ENCODE measurements around the gene SHQ1.
"Not testable (repeated sequence)": the region's sequence is repeated elsewhere in the genome, so short reads cannot be mapped to it uniquely, and the experiment has no call there.

The SHQ1 gene

DNA sequence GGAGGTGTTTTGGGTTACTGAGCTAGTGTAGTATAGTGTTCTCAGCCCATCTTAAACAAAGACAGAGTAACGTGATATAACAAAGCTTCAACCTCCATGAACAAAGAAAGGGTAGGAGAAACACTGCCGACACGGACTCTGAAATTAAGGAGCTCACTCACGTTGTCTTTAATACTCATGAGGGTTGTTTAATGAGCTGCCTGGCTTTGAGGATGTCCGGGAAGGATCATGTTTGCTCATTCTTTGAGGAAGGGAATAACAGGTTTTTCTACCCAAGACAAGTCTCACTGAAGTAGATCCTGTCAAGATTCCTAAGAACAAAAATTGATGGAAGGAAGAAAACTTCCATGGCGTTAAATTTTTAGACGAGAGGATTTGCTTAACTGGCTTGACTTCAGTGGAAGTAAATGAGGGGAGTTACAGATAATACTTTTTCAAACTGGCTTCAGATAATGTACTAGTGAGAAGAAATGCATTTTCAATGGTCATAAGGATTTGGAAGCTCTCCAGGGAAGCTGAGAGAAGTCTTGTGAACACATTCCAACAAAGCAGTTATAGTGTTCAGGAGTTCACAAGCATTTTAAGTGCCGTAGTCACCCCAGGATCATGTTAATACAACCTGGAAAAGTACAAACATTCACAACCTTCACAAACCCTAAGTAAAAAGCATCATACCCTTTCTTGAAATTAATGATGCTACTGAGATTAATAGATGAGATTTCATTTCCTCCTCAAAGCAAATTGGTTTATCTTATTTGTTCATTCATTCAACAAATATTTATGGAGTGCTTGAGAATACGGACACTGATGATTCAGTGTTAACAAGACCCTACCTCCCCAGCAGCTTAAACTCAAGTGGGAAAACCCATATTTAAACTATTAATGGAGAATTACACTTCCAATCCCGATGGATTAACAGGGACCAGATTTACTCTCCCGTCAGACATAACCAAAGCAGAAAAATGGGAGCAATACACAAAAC is 101.5 kb downstream of the SHQ1 start:
- no peak for DNase-seq

- DNase-seq: peak; percentile 72
These were observed 102.9 kb downstream of the SHQ1 start for GRCh38 chr3:72745146-72745999.

GRCh38 chr3:72744330-72744729 is 103.9 kb downstream of the SHQ1 start:
- DNase-seq: no peak

DNA sequence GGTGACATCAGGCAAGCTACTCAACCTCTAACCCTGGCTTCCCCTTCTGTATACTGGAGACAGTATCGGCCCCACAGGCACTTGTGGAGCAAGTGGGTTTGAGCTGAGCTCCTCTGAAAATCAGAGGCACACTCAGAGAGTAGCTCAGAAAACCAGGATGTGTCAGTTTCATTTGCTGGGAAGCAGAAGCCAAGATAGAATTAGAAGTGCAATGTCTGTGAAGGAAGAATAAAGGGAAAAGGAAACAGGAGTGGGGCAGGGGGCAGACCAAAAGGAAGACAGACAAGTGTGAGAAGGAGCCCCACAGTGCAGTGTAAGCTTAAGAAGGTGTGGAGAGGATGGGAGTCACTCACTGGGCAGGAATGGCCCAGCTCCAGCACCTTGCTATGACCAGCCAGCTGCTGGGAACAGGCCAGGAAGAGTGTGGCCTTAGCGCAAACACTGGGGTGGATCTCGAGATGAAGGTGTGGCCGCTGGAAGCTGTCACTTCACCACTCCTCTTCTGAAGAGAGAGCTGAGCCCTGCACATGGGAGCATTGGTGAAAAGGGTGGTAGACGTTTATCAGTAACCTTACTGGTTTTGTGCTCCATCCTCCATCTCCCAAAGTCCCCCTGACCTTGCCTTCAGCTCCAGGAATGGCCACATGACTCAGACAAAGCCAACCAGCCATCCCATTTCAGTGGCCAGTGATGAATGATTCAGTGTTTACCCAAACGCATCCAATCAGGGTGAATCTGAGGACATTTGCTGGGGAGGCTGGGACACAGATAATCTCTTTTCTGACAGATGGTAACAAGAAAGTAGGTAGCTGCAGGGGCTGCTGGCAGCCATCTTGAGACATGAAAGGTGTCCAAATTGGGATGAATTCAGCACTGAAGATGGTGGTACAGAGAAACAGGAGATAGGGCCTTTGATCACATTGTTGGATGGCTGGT is 108.4 kb downstream of the SHQ1 start:
- DNase-seq: no peak

- peak; percentile 34 for DNase-seq
These were observed 109.3 kb downstream of the SHQ1 start for GRCh38 chr3:72738752-72739530.

DNA sequence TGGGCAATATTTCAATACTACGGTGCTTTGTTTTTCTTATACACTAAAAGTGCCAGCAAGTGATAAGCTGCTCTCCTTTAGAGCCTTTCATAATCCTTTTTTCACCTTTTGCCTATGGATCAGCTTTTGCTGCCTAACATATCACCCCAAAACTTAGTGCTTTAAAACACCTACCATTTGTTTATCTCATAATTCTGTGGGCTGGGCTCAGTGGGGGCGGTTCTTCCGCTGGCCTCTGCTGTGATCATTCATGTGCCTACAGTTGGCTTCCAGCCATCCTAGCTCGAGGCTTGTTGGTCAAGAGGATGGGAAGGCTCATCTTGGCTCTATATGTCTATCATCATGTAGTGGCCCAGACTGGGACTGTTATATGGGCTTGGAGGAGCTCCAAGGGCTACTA is 113.2 kb downstream of the SHQ1 start:
- DNase-seq: not testable (repeated sequence)

DNA sequence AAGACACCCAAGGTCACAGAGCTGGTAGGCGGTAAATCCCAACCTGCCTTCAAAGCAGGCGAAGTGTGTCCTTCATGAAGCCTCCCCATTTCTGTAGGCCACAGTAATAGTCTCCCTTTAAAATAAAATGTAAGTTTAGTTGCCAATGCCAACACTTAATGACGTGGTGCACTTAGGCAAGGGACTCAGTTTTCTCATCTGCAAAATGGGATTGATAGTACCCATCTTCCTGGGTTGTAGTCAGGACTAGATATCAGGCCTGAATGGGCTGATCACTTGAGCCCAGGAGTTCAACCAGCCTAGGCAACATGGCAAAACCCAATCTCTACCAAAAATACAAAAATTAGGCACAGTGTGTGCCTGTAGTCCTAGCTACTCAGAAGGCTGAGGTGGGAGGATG is 114.6 kb downstream of the SHQ1 start:
- DNase-seq: no peak

- DNase-seq: not testable (repeated sequence)
These were observed 115.4 kb downstream of the SHQ1 start for GRCh38 chr3:72732666-72733345.

DNA sequence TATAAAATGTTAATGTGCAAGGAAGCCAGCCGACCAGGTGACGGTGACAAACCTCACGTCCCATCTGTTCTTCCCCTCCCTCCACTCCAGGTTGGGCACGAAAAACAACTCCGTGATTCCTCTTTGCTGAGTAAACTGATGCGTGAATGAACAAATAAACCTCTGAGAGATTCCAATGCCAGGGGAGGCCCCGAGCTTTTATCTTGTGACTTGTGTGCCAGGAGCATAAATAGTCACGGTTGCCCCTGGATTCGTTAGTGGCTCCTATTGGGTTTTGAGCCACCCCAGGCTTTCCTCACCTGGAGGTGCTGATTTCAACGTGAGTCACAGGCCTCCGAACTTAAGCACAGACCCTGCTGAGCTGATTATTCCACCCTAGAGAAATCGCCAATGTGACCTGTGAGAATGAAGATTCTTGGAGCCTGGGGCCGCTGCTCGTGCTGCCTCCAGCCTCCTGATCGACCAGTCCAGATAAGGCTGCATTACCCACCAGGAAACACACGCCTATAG is 119.2 kb downstream of the SHQ1 start:
- no peak for DNase-seq

DNA sequence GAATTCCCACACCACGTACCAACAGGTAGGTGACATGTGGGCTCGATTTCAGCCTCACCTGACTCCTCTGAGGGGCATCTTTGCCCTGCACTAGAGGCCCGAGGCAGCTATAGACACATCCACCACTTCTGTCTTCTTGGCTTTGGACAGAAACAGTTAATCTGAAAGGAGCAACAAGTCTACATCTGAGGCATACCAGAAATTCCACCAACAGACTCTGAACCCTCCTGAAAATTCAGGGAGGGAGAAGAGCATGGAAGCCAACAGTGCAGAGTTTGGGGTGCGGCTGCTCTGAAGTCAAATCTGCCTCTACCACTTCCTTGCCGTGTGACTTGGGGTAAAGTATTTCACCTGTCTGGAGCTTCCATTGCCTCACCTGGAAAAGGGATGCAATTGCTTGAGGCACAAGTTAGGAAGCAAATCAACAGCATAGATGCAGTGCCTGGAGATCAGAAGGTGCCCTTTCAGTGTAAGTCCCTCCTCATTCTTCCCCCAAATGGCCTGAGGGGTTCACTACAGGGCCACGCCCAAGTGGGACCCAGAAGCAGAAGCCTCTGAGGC is 119.8 kb downstream of the SHQ1 start:
- DNase-seq: no peak

DNA sequence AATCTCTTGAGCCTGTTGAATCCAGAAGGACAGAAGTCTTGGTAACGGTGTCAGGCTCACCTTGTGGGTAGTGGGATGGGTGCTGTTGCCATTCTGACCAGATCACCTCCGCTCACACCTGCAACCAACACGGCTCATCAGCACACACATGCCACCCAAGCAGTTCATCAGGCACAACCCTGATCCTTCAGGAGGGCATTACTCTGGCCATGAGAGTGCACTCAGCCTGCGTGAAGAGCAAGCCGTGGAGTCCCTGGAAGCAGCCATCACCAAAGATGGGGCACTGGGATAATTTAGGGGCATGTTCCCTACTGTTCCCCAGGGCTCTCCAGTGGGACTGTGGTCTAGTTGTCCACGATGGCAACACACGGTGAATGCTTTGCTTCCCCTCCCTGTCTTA is 120.5 kb downstream of the SHQ1 start:
- no peak for DNase-seq

DNA sequence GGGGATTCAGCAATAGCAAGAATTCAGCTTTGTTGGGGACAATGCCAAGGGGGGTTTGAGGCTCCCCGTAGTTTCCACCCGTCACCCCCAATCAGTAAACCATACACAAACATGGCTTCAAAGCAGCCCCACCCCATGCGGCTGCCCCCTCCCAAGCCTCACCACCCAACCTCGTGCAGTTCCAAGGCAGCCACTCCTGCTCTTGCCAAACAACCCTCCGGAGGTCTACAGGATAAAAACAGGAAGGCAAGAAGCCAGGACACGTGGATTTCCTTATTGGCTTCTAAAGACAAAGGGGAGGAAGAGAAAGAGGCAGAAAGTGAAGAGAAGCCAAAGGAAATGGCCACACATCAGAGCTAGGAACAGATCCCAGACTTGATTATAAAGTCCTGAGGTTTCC is 121.1 kb downstream of the SHQ1 start:
- DNase-seq: no peak

GRCh38 chr3:72725229-72725628 is 123.0 kb downstream of the SHQ1 start:
- DNase-seq: no peak

- no peak for DNase-seq
These were observed 124.2 kb downstream of the SHQ1 start for GRCh38 chr3:72724070-72724469.

- DNase-seq: no peak
These were observed 125.1 kb downstream of the SHQ1 start for GRCh38 chr3:72722930-72723726.

GRCh38 chr3:72721683-72722381 is 126.4 kb downstream of the SHQ1 start:
- DNase-seq: no peak

DNA sequence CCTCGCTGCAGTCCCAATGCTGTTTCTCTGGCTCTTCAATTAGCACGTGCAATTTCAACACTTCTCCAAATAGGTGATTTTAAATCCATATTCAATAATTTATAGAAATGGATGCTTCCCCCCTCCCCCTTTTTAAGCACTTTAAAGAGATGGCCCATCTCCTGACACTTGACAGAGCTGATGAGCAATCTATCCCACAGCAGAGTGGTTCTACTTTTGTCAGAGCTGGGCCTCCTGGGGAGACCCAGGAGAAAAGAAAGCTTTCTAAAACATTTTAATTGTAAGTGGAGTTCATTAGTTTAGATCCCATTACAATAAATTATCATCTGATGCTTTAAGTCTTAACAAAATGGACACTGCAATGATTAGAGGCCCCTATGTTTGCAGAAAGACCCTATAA is 127.7 kb downstream of the SHQ1 start:
- no peak for DNase-seq

DNA sequence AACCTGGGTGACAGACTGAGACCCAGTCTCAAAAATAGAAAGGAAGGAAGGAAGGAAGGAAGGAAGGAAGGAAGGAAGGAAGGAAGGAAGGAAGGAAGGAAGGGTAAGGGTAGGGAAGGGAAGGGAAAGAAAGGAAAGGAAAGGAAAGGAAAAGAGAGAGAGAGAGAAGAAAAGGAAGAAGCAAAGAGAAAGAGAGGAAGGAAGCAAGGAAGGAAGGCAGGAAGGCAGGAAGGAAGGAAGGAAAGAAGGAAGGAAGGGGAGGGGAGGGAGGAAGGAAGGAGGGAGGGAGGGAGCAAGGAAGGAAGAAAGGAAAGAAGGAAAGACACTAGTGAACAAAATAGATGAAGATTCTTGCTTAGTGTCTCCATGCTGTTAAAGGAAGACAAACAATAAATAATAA is 129.1 kb downstream of the SHQ1 start:
- no peak for DNase-seq

- not testable (repeated sequence) for DNase-seq
These were observed 134.1 kb downstream of the SHQ1 start for GRCh38 chr3:72714135-72714534.

Measured in NCI-H1092 treated with DMSO at 0.1 percent for 48 hours (cell line).